ENCODE data around the gene ARHGAP26. TPM values are rescaled to one million over a fixed set of nuclear protein-coding genes. Genes with fewer than 3 reads are reported as not detected.

The ARHGAP26 gene
- total RNA-seq, 4 donors from 2014 or later = 11.1 to 36.1 (median 21.8) TPM

GRCh38 chr5:143139585-143139984 is 369.4 kb downstream of the ARHGAP26 start:
- Histone ChIP-seq H3K4me1 (peaks cover 34% of the 10 kb centered on the region), H3K4me3 (no peak overlapping the region), H3K9me3 (no peaks in the 10 kb centered on the region), H3K27ac (no peak overlapping the region), H3K27me3 (no peaks in the 10 kb centered on the region), H3K36me3 (no peaks in the 10 kb centered on the region)
- DNase-seq (ENCODE audit: low spot score in 2 of 2) = no peak
- WGBS = 94% methylated on average over 9 of the region's 9 CpGs
- TF ChIP-seq POLR2AphosphoS5 (IDR thresholded peaks at IDR 0.05) (no peak), EP300 (IDR thresholded peaks at IDR 0.05) (no peak), POLR2A (IDR thresholded peaks at IDR 0.05) (no peak), CTCF (IDR thresholded peaks at IDR 0.05) (no peak)

- no peak for DNase-seq (ENCODE audit: low spot score in 2 of 2)
- H3K27ac ChIP-seq = no peak overlapping the region
- no peak overlapping the region for H3K4me3 ChIP-seq
- 69% methylated on average over 9 of the region's 9 CpGs for WGBS
- H3K36me3 ChIP-seq = no peaks in the 10 kb centered on the region
- peak in 2 of 3 donors; percentile 9 to 43 for TF ChIP-seq POLR2AphosphoS5 (IDR thresholded peaks at IDR 0.05)
- no peak for TF ChIP-seq EP300 (IDR thresholded peaks at IDR 0.05)
- TF ChIP-seq POLR2A (IDR thresholded peaks at IDR 0.05) = no peak
- peaks cover 43% of the 10 kb centered on the region for H3K4me1 ChIP-seq
- H3K9me3 ChIP-seq = no peaks in the 10 kb centered on the region
- no peaks in the 10 kb centered on the region for H3K27me3 ChIP-seq
Observed at GRCh38 chr5:143140492-143141203, 370.5 kb downstream of the ARHGAP26 start.

DNA sequence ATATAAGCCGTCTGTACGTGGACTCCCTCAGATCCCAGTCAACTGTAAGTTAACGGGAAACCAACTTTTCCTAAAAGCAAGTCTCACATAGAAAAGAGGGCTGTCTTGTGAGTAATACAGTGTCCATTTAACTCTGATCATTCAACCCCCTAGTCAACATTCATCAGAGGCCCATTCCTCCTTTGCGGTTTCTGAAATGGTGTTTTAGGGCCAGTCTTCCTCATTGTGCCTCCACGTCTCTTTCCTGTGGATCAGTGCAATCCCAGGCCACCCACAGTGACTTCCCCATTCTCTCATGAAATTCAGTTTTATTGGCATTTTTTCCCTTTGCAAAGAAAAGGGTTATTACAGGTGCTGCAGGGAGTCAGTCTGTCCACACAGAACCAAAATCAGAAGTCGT is 371.5 kb downstream of the ARHGAP26 start:
- H3K4me1 ChIP-seq = peaks cover 51% of the 10 kb centered on the region
- 86% methylated on average over 6 of the region's 6 CpGs for WGBS

GRCh38 chr5:143142596-143143435 is 372.6 kb downstream of the ARHGAP26 start:
- H3K36me3 ChIP-seq = no peaks in the 10 kb centered on the region
- TF ChIP-seq EP300 (IDR thresholded peaks at IDR 0.05) = no peak
- TF ChIP-seq POLR2AphosphoS5 (IDR thresholded peaks at IDR 0.05) = peak in 2 of 3 donors; percentile 14 to 19
- no peak for TF ChIP-seq POLR2A (IDR thresholded peaks at IDR 0.05)
- TF ChIP-seq CTCF (IDR thresholded peaks at IDR 0.05) = no peak
- DNase-seq (ENCODE audit: low spot score in 2 of 2) = no peak
- peak overlapping the region; percentile 82 for H3K27ac ChIP-seq
- no peaks in the 10 kb centered on the region for H3K9me3 ChIP-seq
- H3K4me1 ChIP-seq = peaks cover 53% of the 10 kb centered on the region
- no peaks in the 10 kb centered on the region for H3K27me3 ChIP-seq
- 43% methylated on average over 8 of the region's 8 CpGs for WGBS
- no peak overlapping the region for H3K4me3 ChIP-seq

More for the DNA sequence above, 371.5 kb downstream of the ARHGAP26 start:
- DNase-seq (ENCODE audit: low spot score in 2 of 2) = no peak
- Histone ChIP-seq H3K9me3 (no peaks in the 10 kb centered on the region), H3K27me3 (no peaks in the 10 kb centered on the region), H3K36me3 (no peaks in the 10 kb centered on the region), H3K27ac (no peak overlapping the region), H3K4me3 (no peak overlapping the region)
- TF ChIP-seq CTCF (IDR thresholded peaks at IDR 0.05) = no peak
- no peak for TF ChIP-seq POLR2AphosphoS5 (IDR thresholded peaks at IDR 0.05)
- no peak for TF ChIP-seq EP300 (IDR thresholded peaks at IDR 0.05)
- TF ChIP-seq POLR2A (IDR thresholded peaks at IDR 0.05) = no peak

DNA sequence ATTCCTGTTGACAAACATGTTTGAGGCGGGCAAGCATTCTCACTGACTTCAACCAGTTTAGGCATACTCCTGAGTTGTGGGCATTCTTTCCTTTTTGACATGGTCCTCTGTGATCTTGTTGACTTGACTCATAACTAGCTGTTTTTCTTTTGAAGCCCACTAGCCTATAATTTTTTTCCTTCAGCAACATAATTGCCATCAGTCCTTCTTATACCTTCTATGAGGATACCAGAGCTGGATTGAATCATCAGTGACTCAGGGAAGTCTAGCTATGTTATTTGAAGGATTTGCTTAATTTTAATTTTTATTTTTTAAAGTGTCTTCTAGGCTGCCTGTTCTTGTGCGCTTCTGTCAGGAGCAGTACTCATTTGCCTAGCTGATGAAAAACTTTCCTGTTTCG is 373.8 kb downstream of the ARHGAP26 start:
- Histone ChIP-seq H3K4me3 (no peak overlapping the region), H3K9me3 (no peaks in the 10 kb centered on the region), H3K36me3 (no peaks in the 10 kb centered on the region), H3K27me3 (no peaks in the 10 kb centered on the region), H3K27ac (no peak overlapping the region), H3K4me1 (peaks cover 53% of the 10 kb centered on the region)
- WGBS = 98% methylated on average over 3 of the region's 3 CpGs
- TF ChIP-seq EP300 (IDR thresholded peaks at IDR 0.05) (no peak), CTCF (IDR thresholded peaks at IDR 0.05) (no peak), POLR2AphosphoS5 (IDR thresholded peaks at IDR 0.05) (no peak), POLR2A (IDR thresholded peaks at IDR 0.05) (no peak)
- no peak for DNase-seq (ENCODE audit: low spot score in 2 of 2)
